ENCODE measurements around the gene SZT2. TPM values are rescaled to one million over a fixed set of nuclear protein-coding genes. Genes with fewer than 3 reads are reported as not detected.

The SZT2 gene
- total and polyA plus RNA-seq, 2 of the 4 experiments (the other 2 are of a cell fraction) = 9.5 to 14.3 TPM

DNA sequence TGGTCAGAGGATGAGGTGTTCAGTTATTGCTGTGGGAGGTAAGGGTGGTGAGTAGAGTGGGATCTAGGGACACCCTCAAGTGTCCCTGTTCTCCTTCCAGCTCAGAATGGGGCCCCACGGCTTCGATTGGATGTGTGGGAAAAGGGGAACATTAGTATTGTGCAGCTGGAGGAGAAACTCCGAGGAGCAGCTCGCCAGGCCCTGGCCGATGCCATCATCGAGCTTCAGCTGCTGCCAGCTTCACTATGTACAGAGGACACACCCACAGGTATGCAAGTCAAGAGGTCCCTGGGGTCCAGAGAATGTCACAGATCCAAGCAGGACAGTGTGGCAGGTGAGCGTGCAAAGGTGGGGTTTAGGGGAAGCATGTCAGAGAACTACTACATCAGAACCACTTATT is 50.1 kb downstream of the SZT2 start:
- no peak overlapping the region for H2BK15ac ChIP-seq (ENCODE audit: low read depth, low read length)
- H3K56ac ChIP-seq (ENCODE audit: extremely low read depth, insufficient read depth, low read length) = no peak overlapping the region
- H3K4me3 ChIP-seq (ENCODE audit: insufficient read depth, low read depth, low read length) = no peak overlapping the region
- in situ Hi-C loops (cut with MboI; ENCODE audit: low sequenced_read_pairs) = no loop called here
- no peak overlapping the region for H3K9ac ChIP-seq (ENCODE audit: low read depth, low read length)
- WGBS, 2 experiments (ENCODE audit: extremely low coverage in 2 of 2, insufficient read length in 1 of 2) = no CpG with 5 or more reads among the region's 7 CpGs
- H4K20me1 ChIP-seq (ENCODE audit: insufficient read depth, low read length) = no peaks in the 10 kb centered on the region; the same call in 1 of the 2 replicates
- H4K5ac ChIP-seq (ENCODE audit: low read depth, low read length) = no peak overlapping the region
- TF ChIP-seq SMC3 (IDR thresholded peaks at IDR 0.05; ENCODE audit: low read depth, low read length) = no peak
- no peak for TF ChIP-seq RAD21 (IDR thresholded peaks at IDR 0.05; ENCODE audit: low read length)
- TF ChIP-seq MAZ (IDR thresholded peaks at IDR 0.05; ENCODE audit: borderline replicate concordance, low read depth, low read length) = no peak
- TF ChIP-seq NFE2L2 (IDR thresholded peaks at IDR 0.05; ENCODE audit: low read depth, low read length) = no peak
- TF ChIP-seq CEBPB (IDR thresholded peaks at IDR 0.05; ENCODE audit: low read depth, low read length) = no peak
- TF ChIP-seq BHLHE40 (IDR thresholded peaks at IDR 0.05; ENCODE audit: low read depth, low read length) = no peak
- TF ChIP-seq POLR2A (IDR thresholded peaks at IDR 0.05; ENCODE audit: low read depth, low read length) = no peak
- no peak for TF ChIP-seq FOS (IDR thresholded peaks at IDR 0.05; ENCODE audit: low read depth, low read length)
- no peak for TF ChIP-seq MAFK (IDR thresholded peaks at IDR 0.05; ENCODE audit: low read depth, low read length)
- no peak for TF ChIP-seq CTCF (conservative IDR thresholded peaks at IDR 0.05; ENCODE audit: low read depth, low read length)
- no peak for TF ChIP-seq RCOR1 (IDR thresholded peaks at IDR 0.05; ENCODE audit: insufficient replicate concordance, low read length)
- no peak for TF ChIP-seq RFX5 (IDR thresholded peaks at IDR 0.05; ENCODE audit: low read depth, low read length)
- no peak for TF ChIP-seq MXI1 (IDR thresholded peaks at IDR 0.05; ENCODE audit: borderline replicate concordance, low read depth, low read length)
- TF ChIP-seq USF2 (IDR thresholded peaks at IDR 0.05; ENCODE audit: low read depth, low read length) = no peak
- no peak for TF ChIP-seq CHD1 (IDR thresholded peaks at IDR 0.05; ENCODE audit: low read depth, low read length)
- TF ChIP-seq, protein P1, sequence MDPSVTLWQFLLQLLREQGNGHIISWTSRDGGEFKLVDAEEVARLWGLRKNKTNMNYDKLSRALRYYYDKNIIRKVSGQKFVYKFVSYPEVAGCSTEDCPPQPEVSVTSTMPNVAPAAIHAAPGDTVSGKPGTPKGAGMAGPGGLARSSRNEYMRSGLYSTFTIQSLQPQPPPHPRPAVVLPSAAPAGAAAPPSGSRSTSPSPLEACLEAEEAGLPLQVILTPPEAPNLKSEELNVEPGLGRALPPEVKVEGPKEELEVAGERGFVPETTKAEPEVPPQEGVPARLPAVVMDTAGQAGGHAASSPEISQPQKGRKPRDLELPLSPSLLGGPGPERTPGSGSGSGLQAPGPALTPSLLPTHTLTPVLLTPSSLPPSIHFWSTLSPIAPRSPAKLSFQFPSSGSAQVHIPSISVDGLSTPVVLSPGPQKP (IDR thresholded peaks at IDR 0.05; ENCODE audit: borderline replicate concordance, low read depth, low read length) = no peak
- H3K27me3 ChIP-seq (ENCODE audit: control insufficient read depth, insufficient read depth, low read length) = no peaks in the 10 kb centered on the region
- peaks cover 73% of the 10 kb centered on the region for H3K36me3 ChIP-seq (ENCODE audit: control insufficient read depth, insufficient read depth, low read length)
- no peak overlapping the region for H3K27ac ChIP-seq (ENCODE audit: insufficient read depth, low read length)
- peaks cover 4% of the 10 kb centered on the region; the same call in 1 of the 2 replicates for H3K4me1 ChIP-seq (ENCODE audit: control insufficient read depth, insufficient read depth, low read length)
- peaks cover 0 to 8% of the 10 kb centered on the region in 2 experiments; a peak in 2 of 4 replicates for H3K79me1 ChIP-seq (ENCODE audit: low read depth in 1 of 2, low read length in 2 of 2)
- intact Hi-C loops (cut with micrococcal nuclease) = no loop called here
- no peak overlapping the region for H4K91ac ChIP-seq (ENCODE audit: insufficient read depth, low read depth, low read length)
- no peaks in the 10 kb centered on the region for H3K9me3 ChIP-seq (ENCODE audit: control insufficient read depth, insufficient read depth, low read length)
- no peak overlapping the region for H2BK120ac ChIP-seq (ENCODE audit: low read depth, low read length)
- H2AK5ac ChIP-seq (ENCODE audit: low read depth, low read length) = no peak overlapping the region
- no peak overlapping the region for H2AFZ ChIP-seq (replicated peaks; ENCODE audit: low read length, poor library complexity)
- H3K4me2 ChIP-seq (ENCODE audit: low read depth, low read length) = no peak overlapping the region
- DNase-seq (no peak), ATAC-seq (ENCODE audit: low read depth) (no peak)
- dilution Hi-C loops (cut with HindIII; ENCODE audit: low sequenced_read_pairs, unreplicated experiment) = no loop called here
- no peak overlapping the region for H3K23ac ChIP-seq (ENCODE audit: low read depth, low read length)
- H3K18ac ChIP-seq (ENCODE audit: low read depth, low read length) = no peak overlapping the region
- ChIA-PET CTCF (no interaction called here), POLR2A (ENCODE audit: unreplicated experiment) (no interaction called here)
- no peak overlapping the region for H3K14ac ChIP-seq (replicated peaks; ENCODE audit: low read depth, low read length)
- no TSS peak for BruUV-seq (replicated peaks)
- no peak overlapping the region for H2AK9ac ChIP-seq (replicated peaks; ENCODE audit: low read depth, low read length, poor library complexity)
- no peak overlapping the region for H3K4ac ChIP-seq (ENCODE audit: low read depth, low read length)
- no peak overlapping the region for H4K8ac ChIP-seq (ENCODE audit: low read depth in 2 of 2, low read length in 2 of 2)
- no peak overlapping the region for H2BK20ac ChIP-seq (ENCODE audit: low read depth, low read length)
- H2BK5ac ChIP-seq (ENCODE audit: low read depth, low read length, poor library complexity, severe bottlenecking) = no peak overlapping the region
- peaks cover 15% of the 10 kb centered on the region for H3K9me1 ChIP-seq (ENCODE audit: insufficient read depth, low read length)
